ENCODE data around the gene PHLPP1. TPM values are rescaled to one million over a fixed set of nuclear protein-coding genes. Genes with fewer than 3 reads are reported as not detected.

The PHLPP1 gene
- total and polyA plus RNA-seq, 9 of the 15 experiments (the other 6 are each of a cell fraction or from before 2014, with no cell fraction given) = 0.56 to 9.0 (median 4.5) TPM

DNA sequence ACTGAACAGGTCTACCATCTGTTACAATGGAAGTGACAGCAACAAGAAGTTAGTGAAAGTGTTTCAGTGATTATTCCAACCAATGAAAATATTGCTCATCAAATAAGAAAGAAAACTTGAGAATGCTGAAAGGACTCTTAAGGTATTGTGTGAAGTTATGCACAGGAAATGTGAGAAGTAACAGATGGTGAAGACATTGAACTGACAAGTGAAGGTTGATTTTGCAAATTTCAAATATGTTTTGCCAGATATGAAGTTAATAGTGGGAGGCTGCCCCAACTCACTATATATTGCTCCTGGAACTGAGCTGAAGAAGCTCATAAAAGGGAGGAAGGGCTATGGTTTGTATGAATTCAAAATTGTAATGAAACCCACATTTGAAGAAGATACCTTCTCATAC, 97.5 kb downstream of the PHLPP1 start (continued):
- TF ChIP-seq HMGN3 (IDR thresholded peaks at IDR 0.05; ENCODE audit: borderline replicate concordance, extremely low read depth, insufficient read length, low read depth, low read length) = no peak

DNA sequence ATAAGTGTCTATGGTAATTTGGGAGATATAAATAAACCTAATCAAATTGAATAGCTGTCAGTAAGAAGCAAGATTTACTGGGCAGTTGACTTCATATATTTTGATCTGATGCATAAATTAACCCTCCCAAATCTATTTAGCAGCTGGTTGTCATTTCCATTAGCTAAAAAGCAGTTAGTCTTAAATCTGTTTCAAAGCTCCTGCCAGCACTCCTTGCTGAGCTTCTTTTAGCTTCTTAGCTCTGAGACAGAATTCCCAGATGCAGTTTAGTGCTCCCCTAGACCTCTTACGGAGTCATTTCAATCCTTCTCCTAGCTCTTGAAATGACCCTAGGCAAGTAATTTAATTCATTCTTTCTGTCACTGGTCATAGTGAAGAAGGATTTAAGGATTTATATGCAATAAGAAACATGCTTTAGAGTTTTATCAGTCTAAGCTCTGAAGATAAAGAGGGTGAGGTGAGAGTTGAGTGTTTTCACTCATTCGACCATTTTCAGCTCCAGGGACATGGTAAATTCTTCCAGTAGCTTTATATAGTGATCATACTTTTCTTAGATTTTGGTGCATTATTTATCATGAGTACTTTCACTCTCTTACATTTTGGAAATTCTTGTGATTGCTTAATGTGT, 98.9 kb downstream of the PHLPP1 start:
- Histone ChIP-seq H3K9me1 (ENCODE audit: control insufficient read depth, insufficient read depth, low read length) (no peaks in the 10 kb centered on the region), H3K4me1 (replicated peaks in 1 of 2; ENCODE audit: control insufficient read depth in 2 of 2, insufficient read depth in 2 of 2, low read length in 2 of 2) (peaks cover 6 to 9% of the 10 kb centered on the region in 2 experiments; a peak in 3 of 5 replicates), H4K20me1 (replicated peaks; ENCODE audit: control insufficient read depth, insufficient read depth, low read length) (0 out of 2 replicates have a peak, but pooled peaks cover 5% of the 10 kb centered on the region), H3K36me3 (ENCODE audit: control insufficient read depth, insufficient read depth, low read length) (no peaks in the 10 kb centered on the region), H3K4me2 (ENCODE audit: insufficient read depth, low read length) (no peak overlapping the region), H3K27ac (ENCODE audit: extremely low read depth, low read depth, low read length) (no peak overlapping the region), H3K27me3 (ENCODE audit: control insufficient read depth in 2 of 2, insufficient read depth in 2 of 2, low read length in 2 of 2) (no peaks in the 10 kb centered on the region), H3K4me3 (no peak overlapping the region), H3K79me2 (ENCODE audit: control insufficient read depth, insufficient read depth, low read length) (peaks cover 8% of the 10 kb centered on the region; the same call in 2 of the 3 replicates), H2AFZ (ENCODE audit: low read depth, low read length) (no peak overlapping the region), H3K9me3 (replicated peaks; ENCODE audit: control insufficient read depth, insufficient read depth, low read depth, low read length) (no peaks in the 10 kb centered on the region), H3K9ac (ENCODE audit: insufficient read depth in 1 of 2, low read depth in 2 of 2, low read length in 2 of 2) (no peak overlapping the region)
- no peak for TF ChIP-seq MCM5 (IDR thresholded peaks at IDR 0.05; ENCODE audit: low read depth)
- TF ChIP-seq, protein P1, sequence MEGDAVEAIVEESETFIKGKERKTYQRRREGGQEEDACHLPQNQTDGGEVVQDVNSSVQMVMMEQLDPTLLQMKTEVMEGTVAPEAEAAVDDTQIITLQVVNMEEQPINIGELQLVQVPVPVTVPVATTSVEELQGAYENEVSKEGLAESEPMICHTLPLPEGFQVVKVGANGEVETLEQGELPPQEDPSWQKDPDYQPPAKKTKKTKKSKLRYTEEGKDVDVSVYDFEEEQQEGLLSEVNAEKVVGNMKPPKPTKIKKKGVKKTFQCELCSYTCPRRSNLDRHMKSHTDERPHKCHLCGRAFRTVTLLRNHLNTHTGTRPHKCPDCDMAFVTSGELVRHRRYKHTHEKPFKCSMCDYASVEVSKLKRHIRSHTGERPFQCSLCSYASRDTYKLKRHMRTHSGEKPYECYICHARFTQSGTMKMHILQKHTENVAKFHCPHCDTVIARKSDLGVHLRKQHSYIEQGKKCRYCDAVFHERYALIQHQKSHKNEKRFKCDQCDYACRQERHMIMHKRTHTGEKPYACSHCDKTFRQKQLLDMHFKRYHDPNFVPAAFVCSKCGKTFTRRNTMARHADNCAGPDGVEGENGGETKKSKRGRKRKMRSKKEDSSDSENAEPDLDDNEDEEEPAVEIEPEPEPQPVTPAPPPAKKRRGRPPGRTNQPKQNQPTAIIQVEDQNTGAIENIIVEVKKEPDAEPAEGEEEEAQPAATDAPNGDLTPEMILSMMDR (IDR thresholded peaks at IDR 0.05 in 2 of 3, conservative IDR thresholded peaks at IDR 0.05 in 1 of 3; ENCODE audit: insufficient read depth in 2 of 3, low read depth in 1 of 3, low read length in 3 of 3) = no peak
- TF ChIP-seq HEY1 (CRISPR knock-in tag; IDR thresholded peaks at IDR 0.05; ENCODE audit: borderline replicate concordance) = no peak
- TF ChIP-seq, protein P2, sequence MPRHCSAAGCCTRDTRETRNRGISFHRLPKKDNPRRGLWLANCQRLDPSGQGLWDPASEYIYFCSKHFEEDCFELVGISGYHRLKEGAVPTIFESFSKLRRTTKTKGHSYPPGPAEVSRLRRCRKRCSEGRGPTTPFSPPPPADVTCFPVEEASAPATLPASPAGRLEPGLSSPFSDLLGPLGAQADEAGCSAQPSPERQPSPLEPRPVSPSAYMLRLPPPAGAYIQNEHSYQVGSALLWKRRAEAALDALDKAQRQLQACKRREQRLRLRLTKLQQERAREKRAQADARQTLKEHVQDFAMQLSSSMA (CRISPR knock-in tag; IDR thresholded peaks at IDR 0.05) = no peak
- TF ChIP-seq CBFA2T3 (IDR thresholded peaks at IDR 0.05) = no peak
- TF ChIP-seq, protein P3, sequence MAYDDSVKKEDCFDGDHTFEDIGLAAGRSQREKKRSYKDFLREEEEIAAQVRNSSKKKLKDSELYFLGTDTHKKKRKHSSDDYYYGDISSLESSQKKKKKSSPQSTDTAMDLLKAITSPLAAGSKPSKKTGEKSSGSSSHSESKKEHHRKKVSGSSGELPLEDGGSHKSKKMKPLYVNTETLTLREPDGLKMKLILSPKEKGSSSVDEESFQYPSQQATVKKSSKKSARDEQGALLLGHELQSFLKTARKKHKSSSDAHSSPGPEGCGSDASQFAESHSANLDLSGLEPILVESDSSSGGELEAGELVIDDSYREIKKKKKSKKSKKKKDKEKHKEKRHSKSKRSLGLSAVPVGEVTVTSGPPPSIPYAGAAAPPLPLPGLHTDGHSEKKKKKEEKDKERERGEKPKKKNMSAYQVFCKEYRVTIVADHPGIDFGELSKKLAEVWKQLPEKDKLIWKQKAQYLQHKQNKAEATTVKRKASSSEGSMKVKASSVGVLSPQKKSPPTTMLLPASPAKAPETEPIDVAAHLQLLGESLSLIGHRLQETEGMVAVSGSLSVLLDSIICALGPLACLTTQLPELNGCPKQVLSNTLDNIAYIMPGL (CRISPR knock-in tag; IDR thresholded peaks at IDR 0.05) = no peak
- no peak for TF ChIP-seq KDM1A (IDR thresholded peaks at IDR 0.05)
- TF ChIP-seq CBX3 (IDR thresholded peaks at IDR 0.05; ENCODE audit: borderline replicate concordance in 1 of 2, low read length in 2 of 2) = no peak
- in situ Hi-C loops (cut with MboI) = no loop called here
- BruUV-seq (replicated peaks) = no TSS peak
- FAIRE-seq (no peak), DNase-seq (ENCODE audit: extremely low read depth in 1 of 4, low spot score in 3 of 4) (no peak), ATAC-seq (no peak)
- intact Hi-C loops (cut with micrococcal nuclease) = no loop called here
- CTCF ChIA-PET (ENCODE audit: low intra/inter-chr PET ratio) = no interaction called here
- POLR2A ChIA-PET = interaction anchor here (0.6 to 1.5 kb wide), 4 partner anchors 11 to 46 kb away, joined by 3 to 5 read pairs (median 3); no protein-coding TSS in a partner anchor
- 39% methylated on average over 2 of the region's 2 CpGs for WGBS (ENCODE audit: insufficient coverage, low coverage, missing lambda C conversion rate)
